ENCODE measurements around the gene SBF2. TPM values are rescaled to one million over a fixed set of nuclear protein-coding genes. Genes with fewer than 3 reads are reported as not detected.

The SBF2 gene
- total and polyA plus RNA-seq, 2 donors (not counting 3 experiments of a cell fraction or from before 2014, with no cell fraction given) = 15.4 to 42.4 TPM

- H3K4me3 ChIP-seq (replicated peaks in 1 of 3; ENCODE audit: insufficient read depth in 1 of 3, low read depth in 1 of 3, low read length in 3 of 3) = no peak overlapping the region
- DNase-seq (ENCODE audit: low read depth, low spot score) (no peak), FAIRE-seq (no peak)
- CTCF ChIA-PET = interaction anchor here (0.8 to 3.8 kb wide), 8 partner anchors 10 to 123 kb away, joined by 3 to 22 read pairs (median 4); partner anchors contain the start of gene SWAP70
- intact Hi-C loops (cut with micrococcal nuclease) = no loop called here
- dilution Hi-C loops (cut with MboI; ENCODE audit: extremely low pct_ligation_motif_present, low sequenced_read_pairs) = loop anchor here (25.0 kb wide), 1 partner anchor 124 kb away; no protein-coding TSS in a partner anchor
- no peak overlapping the region for H3K4me2 ChIP-seq (ENCODE audit: insufficient read depth, low read length)
- no peaks in the 10 kb centered on the region for H4K20me1 ChIP-seq (replicated peaks; ENCODE audit: control insufficient read depth, extremely low read depth, insufficient read depth, low read length)
- no peak overlapping the region for H2AFZ ChIP-seq (ENCODE audit: low read depth, low read length)
- H3K9me3 ChIP-seq (replicated peaks; ENCODE audit: control insufficient read depth, insufficient read depth, low read length) = no peaks in the 10 kb centered on the region
- no peaks in the 10 kb centered on the region for H3K27me3 ChIP-seq (ENCODE audit: control insufficient read depth in 2 of 2, insufficient read depth in 2 of 2, low read length in 2 of 2)
- POLR2A ChIA-PET = interaction anchor here (1.1 kb wide), 1 partner anchor 10 kb away, joined by 3 read pairs; no protein-coding TSS in a partner anchor
- H3K27ac ChIP-seq (ENCODE audit: insufficient read depth, low read depth, low read length) = no peak overlapping the region
- peaks cover 42% of the 10 kb centered on the region for H3K79me2 ChIP-seq (ENCODE audit: control insufficient read depth, insufficient read depth, low read length)
- no TSS peak for BruUV-seq (replicated peaks)
- no peak overlapping the region for H3K9ac ChIP-seq (replicated peaks; ENCODE audit: extremely low read depth, insufficient read depth, low read length)
- no peaks in the 10 kb centered on the region for H3K4me1 ChIP-seq (ENCODE audit: control insufficient read depth, extremely low read depth, insufficient read depth, low read length)
- no peaks in the 10 kb centered on the region for H3K9me1 ChIP-seq (replicated peaks; ENCODE audit: control insufficient read depth, extremely low read depth, insufficient read depth, low read length)
- H3K36me3 ChIP-seq (ENCODE audit: control insufficient read depth in 2 of 2, extremely low read depth in 1 of 2, insufficient read depth in 2 of 2, low read length in 2 of 2) = peaks cover 37 to 40% of the 10 kb centered on the region in 2 experiments
- TF ChIP-seq EZH2 (IDR thresholded peaks at IDR 0.05; ENCODE audit: borderline replicate concordance, low read depth, low read length, severe bottlenecking) (no peak), CTCF (IDR thresholded peaks at IDR 0.05; ENCODE audit: extremely low read depth in 1 of 2, insufficient read depth in 1 of 2, low read depth in 1 of 2, low read length in 2 of 2) (no peak), POLR2AphosphoS5 (IDR thresholded peaks at IDR 0.05; ENCODE audit: insufficient read depth, low read depth, low read length) (no peak), FOS (IDR thresholded peaks at IDR 0.05; ENCODE audit: borderline replicate concordance, insufficient read depth, low read length) (no peak), MYC (IDR thresholded peaks at IDR 0.05; ENCODE audit: low read depth, low read length) (no peak), JUN (IDR thresholded peaks at IDR 0.05; ENCODE audit: borderline replicate concordance, insufficient read depth, insufficient read length, low read depth) (no peak), GATA2 (IDR thresholded peaks at IDR 0.05; ENCODE audit: insufficient read depth, insufficient read length, low read depth, low read length) (no peak), POLR2A (IDR thresholded peaks at IDR 0.05; ENCODE audit: low read depth, low read length) (no peak)
- TF ChIP-seq, protein P1, sequence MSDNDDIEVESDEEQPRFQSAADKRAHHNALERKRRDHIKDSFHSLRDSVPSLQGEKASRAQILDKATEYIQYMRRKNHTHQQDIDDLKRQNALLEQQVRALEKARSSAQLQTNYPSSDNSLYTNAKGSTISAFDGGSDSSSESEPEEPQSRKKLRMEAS (IDR thresholded peaks at IDR 0.05; ENCODE audit: insufficient read depth, insufficient read length) = no peak
Measured at GRCh38 chr11:9736365-9736764, 557.7 kb downstream of the SBF2 start.
